HEK293 (cell line): Measurements from ENCODE around the gene ZNF202.

Source experiments
- CTCF ChIA-PET: fragments of 350-600 bp; formaldehyde crosslinking; extraction: SDS; loops from one replicate; lab custom pipeline; 2021; ENCODE audit warnings: antibody characterized with exemption; lab: Yijun Ruan, JAX
- POLR2A ChIA-PET: fragments of 300-600 bp; formaldehyde crosslinking; extraction: SDS; loops from one replicate; lab custom pipeline; 2020; ENCODE audit warnings: antibody characterized with exemption, inconsistent platforms; lab: Yijun Ruan, JAX
- H3K27ac ChIP-seq: fragments of 200-500 bp; sonication (Bioruptor generic); 2 replicates; pipeline ENCODE4 v1.5.1; 2014; ENCODE audit warnings: low read depth, low read length, control low read depth, inconsistent platforms; ENCODE audit errors: extremely low read depth
- H3K36me3 ChIP-seq, 2 experiments: fragments of 200-500 bp in 1 of 2; sonication (Bioruptor generic) in 1 of 2; 1 replicate in 1 of 2; 2 replicates in 1 of 2; pipeline ENCODE4 v1.5.1; 2014 to 2017; ENCODE audit warnings: inconsistent platforms in 2 of 2, low read length in 2 of 2; ENCODE audit not compliant: control insufficient read depth in 2 of 2, insufficient read depth in 1 of 2
- H3K4me1 ChIP-seq: fragments of 200-500 bp; sonication (Bioruptor generic); 2 replicates; pipeline ENCODE4 v1.5.1; 2014; ENCODE audit warnings: mild to moderate bottlenecking, low read length, inconsistent platforms; ENCODE audit not compliant: control insufficient read depth, insufficient read depth
- H3K4me3 ChIP-seq: 2 replicates; pipeline ENCODE4 v1.5.1; 2011; ENCODE audit warnings: low read depth, mild to moderate bottlenecking, control low read depth, low read length, moderate library complexity
- H3K9me3 ChIP-seq: fragments of 200-500 bp; sonication (Bioruptor generic); 2 replicates; pipeline ENCODE4 v1.5.1; 2014; ENCODE audit warnings: low read depth, low read length, inconsistent platforms; ENCODE audit not compliant: control insufficient read depth, insufficient read depth
- BCL11B ChIP-seq: fragments of 450-650 bp; formaldehyde crosslinking; IDR thresholded peaks from 2 replicates; pipeline ENCODE4 v1.5.1; 2016; ENCODE audit warnings: low read depth, missing biosample characterization, missing genetic modification characterization
- KLF1 ChIP-seq: fragments of 450-650 bp; formaldehyde crosslinking; IDR thresholded peaks from 2 replicates; pipeline ENCODE4 v1.5.1; 2016; ENCODE audit warnings: missing biosample characterization, missing genetic modification characterization
- OVOL3 ChIP-seq: fragments of 450-650 bp; formaldehyde crosslinking; IDR thresholded peaks from 2 replicates; pipeline ENCODE4 v1.5.1; 2016; ENCODE audit warnings: missing biosample characterization, missing genetic modification characterization
- ZFP69B ChIP-seq: fragments of 450-650 bp; formaldehyde crosslinking; IDR thresholded peaks from 2 replicates; pipeline ENCODE4 v1.5.1; 2016; ENCODE audit warnings: missing biosample characterization, missing genetic modification characterization
- ZNF140 ChIP-seq: fragments of 450-650 bp; formaldehyde crosslinking; IDR thresholded peaks from 2 replicates; pipeline ENCODE4 v1.5.1; 2016; ENCODE audit warnings: missing biosample characterization, missing genetic modification characterization
- ZNF155 ChIP-seq: fragments of 450-650 bp; formaldehyde crosslinking; IDR thresholded peaks from 2 replicates; pipeline ENCODE4 v1.5.1; 2016; ENCODE audit warnings: missing biosample characterization, missing genetic modification characterization
- ZNF202 ChIP-seq: fragments of 450-650 bp; formaldehyde crosslinking; IDR thresholded peaks from 2 replicates; pipeline ENCODE4 v1.5.1; 2016; ENCODE audit warnings: missing biosample characterization, missing genetic modification characterization, borderline replicate concordance
- ZNF214 ChIP-seq: fragments of 450-650 bp; formaldehyde crosslinking; IDR thresholded peaks from 2 replicates; pipeline ENCODE4 v1.5.1; 2017; ENCODE audit warnings: missing biosample characterization, mild to moderate bottlenecking, missing genetic modification characterization, borderline replicate concordance
- ZNF23 ChIP-seq: fragments of 450-650 bp; formaldehyde crosslinking; IDR thresholded peaks from 2 replicates; pipeline ENCODE4 v1.5.1; 2016; ENCODE audit warnings: missing biosample characterization, missing genetic modification characterization, borderline replicate concordance
- ZNF248 ChIP-seq: fragments of 450-650 bp; formaldehyde crosslinking; IDR thresholded peaks from 2 replicates; pipeline ENCODE4 v1.5.1; 2017; ENCODE audit warnings: missing biosample characterization, missing genetic modification characterization
- ZNF266 ChIP-seq: fragments of 450-650 bp; formaldehyde crosslinking; IDR thresholded peaks from 2 replicates; pipeline ENCODE4 v1.5.1; 2016; ENCODE audit warnings: missing biosample characterization, missing genetic modification characterization, low read depth
- ZNF292 ChIP-seq: fragments of 450-650 bp; formaldehyde crosslinking; IDR thresholded peaks from 2 replicates; pipeline ENCODE4 v1.5.1; 2016; ENCODE audit warnings: low read depth, missing biosample characterization, missing genetic modification characterization, borderline replicate concordance
- ZNF394 ChIP-seq: fragments of 450-650 bp; formaldehyde crosslinking; IDR thresholded peaks from 2 replicates; pipeline ENCODE4 v1.5.1; 2016; ENCODE audit warnings: missing biosample characterization, missing genetic modification characterization, mild to moderate bottlenecking, moderate library complexity, borderline replicate concordance
- ZNF48 ChIP-seq: fragments of 450-650 bp; formaldehyde crosslinking; IDR thresholded peaks from 2 replicates; pipeline ENCODE4 v1.5.1; 2016; ENCODE audit warnings: missing biosample characterization, missing genetic modification characterization
- ZNF549 ChIP-seq: fragments of 450-650 bp; IDR thresholded peaks from 2 replicates; pipeline ENCODE4 v1.5.1; 2018; ENCODE audit warnings: missing biosample characterization, missing genetic modification characterization, mild to moderate bottlenecking, inconsistent platforms, moderate library complexity
- ZNF561 ChIP-seq: fragments of 450-650 bp; IDR thresholded peaks from 2 replicates; pipeline ENCODE4 v1.5.1; 2018; ENCODE audit warnings: missing biosample characterization, missing genetic modification characterization, borderline replicate concordance
- ZNF585B ChIP-seq: fragments of 450-650 bp; formaldehyde crosslinking; IDR thresholded peaks from 2 replicates; pipeline ENCODE4 v1.5.1; 2016; ENCODE audit warnings: missing biosample characterization, missing genetic modification characterization
- ZNF664 ChIP-seq: fragments of 450-650 bp; formaldehyde crosslinking; IDR thresholded peaks from 2 replicates; pipeline ENCODE4 v1.5.1; 2016; ENCODE audit warnings: missing biosample characterization, missing genetic modification characterization
- ZNF776 ChIP-seq: fragments of 450-650 bp; formaldehyde crosslinking; IDR thresholded peaks from 2 replicates; pipeline ENCODE4 v1.5.0; 2017; ENCODE audit warnings: missing biosample characterization, missing genetic modification characterization, borderline replicate concordance
- ZNF785 ChIP-seq: fragments of 450-650 bp; formaldehyde crosslinking; IDR thresholded peaks from 2 replicates; pipeline ENCODE4 v1.5.1; 2016; ENCODE audit warnings: missing biosample characterization, missing genetic modification characterization
- ZNF843 ChIP-seq: fragments of 450-650 bp; formaldehyde crosslinking; IDR thresholded peaks from 2 replicates; pipeline ENCODE4 v1.5.1; 2016; ENCODE audit warnings: missing biosample characterization, missing genetic modification characterization
- TF ChIP-seq, protein P1 (sequence below): fragments of 450-650 bp; formaldehyde crosslinking; conservative IDR thresholded peaks from 2 replicates; pipeline ENCODE4 v1.5.1; 2016; ENCODE audit warnings: low read depth, missing biosample characterization, missing genetic modification characterization
- TF ChIP-seq, protein P2 (sequence below): sonication (generic); formaldehyde crosslinking; IDR thresholded peaks from 2 replicates; pipeline ENCODE4 v1.8.1; 2022; ENCODE audit warnings: mild to moderate bottlenecking, moderate library complexity, missing genetic modification reagents
- TF ChIP-seq, protein P3 (sequence below): fragments of 450-650 bp; formaldehyde crosslinking; IDR thresholded peaks from 2 replicates; pipeline ENCODE4 v1.5.1; 2017; ENCODE audit warnings: missing biosample characterization, missing genetic modification characterization
- TF ChIP-seq, protein P4 (sequence below): fragments of 450-650 bp; formaldehyde crosslinking; IDR thresholded peaks from 2 replicates; pipeline ENCODE4 v1.5.1; 2016; ENCODE audit warnings: missing biosample characterization, missing genetic modification characterization
- TF ChIP-seq, protein P5 (sequence below): fragments of 450-650 bp; formaldehyde crosslinking; IDR thresholded peaks from 2 replicates; pipeline ENCODE4 v1.5.1; 2016; ENCODE audit warnings: missing biosample characterization, missing genetic modification characterization

The ZNF202 gene

DNA sequence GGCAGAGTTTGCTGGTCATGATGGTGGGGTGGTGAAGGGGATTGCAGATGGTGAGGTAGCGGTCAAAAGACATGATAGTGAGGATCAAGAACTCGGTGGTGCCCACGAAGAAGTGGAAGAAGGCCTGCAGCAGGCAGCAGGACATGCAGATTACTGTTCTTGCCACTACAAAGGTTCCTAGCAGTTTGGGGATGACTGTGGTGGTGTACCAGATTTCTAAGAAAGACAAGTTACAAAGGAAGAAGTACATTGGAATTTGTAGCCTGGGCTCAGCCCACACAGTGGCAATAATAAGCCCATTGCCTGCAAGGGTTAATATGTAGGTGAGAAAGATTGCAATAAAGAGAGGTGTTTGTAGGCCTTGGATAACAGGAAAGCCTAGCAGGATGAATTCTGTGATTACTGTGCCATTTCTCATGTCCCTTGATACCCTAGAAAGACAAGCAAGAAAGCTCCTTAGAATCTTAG, 12.7 kb upstream of the ZNF202 start, which contains the start of gene OR6X1 (continued):
- TF ChIP-seq, protein P1, sequence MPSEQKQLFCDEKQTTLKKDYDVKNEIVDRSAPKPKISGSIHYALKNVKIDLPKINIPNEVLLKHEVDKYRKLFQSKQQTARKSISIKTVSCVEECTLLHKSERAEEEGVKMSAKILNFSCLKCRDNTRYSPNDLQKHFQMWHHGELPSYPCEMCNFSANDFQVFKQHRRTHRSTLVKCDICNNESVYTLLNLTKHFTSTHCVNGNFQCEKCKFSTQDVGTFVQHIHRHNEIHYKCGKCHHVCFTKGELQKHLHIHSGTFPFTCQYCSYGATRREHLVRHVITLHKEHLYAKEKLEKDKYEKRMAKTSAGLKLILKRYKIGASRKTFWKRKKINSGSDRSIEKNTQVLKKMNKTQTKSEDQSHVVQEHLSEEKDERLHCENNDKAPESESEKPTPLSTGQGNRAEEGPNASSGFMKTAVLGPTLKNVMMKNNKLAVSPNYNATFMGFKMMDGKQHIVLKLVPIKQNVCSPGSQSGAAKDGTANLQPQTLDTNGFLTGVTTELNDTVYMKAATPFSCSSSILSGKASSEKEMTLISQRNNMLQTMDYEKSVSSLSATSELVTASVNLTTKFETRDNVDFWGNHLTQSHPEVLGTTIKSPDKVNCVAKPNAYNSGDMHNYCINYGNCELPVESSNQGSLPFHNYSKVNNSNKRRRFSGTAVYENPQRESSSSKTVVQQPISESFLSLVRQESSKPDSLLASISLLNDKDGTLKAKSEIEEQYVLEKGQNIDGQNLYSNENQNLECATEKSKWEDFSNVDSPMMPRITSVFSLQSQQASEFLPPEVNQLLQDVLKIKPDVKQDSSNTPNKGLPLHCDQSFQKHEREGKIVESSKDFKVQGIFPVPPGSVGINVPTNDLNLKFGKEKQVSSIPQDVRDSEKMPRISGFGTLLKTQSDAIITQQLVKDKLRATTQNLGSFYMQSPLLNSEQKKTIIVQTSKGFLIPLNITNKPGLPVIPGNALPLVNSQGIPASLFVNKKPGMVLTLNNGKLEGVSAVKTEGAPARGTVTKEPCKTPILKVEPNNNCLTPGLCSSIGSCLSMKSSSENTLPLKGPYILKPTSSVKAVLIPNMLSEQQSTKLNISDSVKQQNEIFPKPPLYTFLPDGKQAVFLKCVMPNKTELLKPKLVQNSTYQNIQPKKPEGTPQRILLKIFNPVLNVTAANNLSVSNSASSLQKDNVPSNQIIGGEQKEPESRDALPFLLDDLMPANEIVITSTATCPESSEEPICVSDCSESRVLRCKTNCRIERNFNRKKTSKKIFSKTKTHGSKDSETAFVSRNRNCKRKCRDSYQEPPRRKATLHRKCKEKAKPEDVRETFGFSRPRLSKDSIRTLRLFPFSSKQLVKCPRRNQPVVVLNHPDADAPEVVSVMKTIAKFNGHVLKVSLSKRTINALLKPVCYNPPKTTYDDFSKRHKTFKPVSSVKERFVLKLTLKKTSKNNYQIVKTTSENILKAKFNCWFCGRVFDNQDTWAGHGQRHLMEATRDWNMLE: no peak
- no peak for TF ChIP-seq ZNF785
- no peak for TF ChIP-seq OVOL3 (tag by site-specific recombination)
- no peak for TF ChIP-seq ZNF214
- TF ChIP-seq ZNF394 (tag by site-specific recombination): no peak
- no peak for TF ChIP-seq BCL11B
- no peak for TF ChIP-seq ZFP69B (tag by site-specific recombination)
- no peak for TF ChIP-seq ZNF155
- TF ChIP-seq ZNF549: no peak
- no peak for TF ChIP-seq KLF1 (tag by site-specific recombination)
- TF ChIP-seq, protein P2, sequence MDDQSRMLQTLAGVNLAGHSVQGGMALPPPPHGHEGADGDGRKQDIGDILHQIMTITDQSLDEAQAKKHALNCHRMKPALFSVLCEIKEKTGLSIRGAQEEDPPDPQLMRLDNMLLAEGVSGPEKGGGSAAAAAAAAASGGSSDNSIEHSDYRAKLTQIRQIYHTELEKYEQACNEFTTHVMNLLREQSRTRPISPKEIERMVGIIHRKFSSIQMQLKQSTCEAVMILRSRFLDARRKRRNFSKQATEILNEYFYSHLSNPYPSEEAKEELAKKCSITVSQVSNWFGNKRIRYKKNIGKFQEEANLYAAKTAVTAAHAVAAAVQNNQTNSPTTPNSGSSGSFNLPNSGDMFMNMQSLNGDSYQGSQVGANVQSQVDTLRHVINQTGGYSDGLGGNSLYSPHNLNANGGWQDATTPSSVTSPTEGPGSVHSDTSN (CRISPR knock-in tag): no peak
- TF ChIP-seq ZNF292 (tag by site-specific recombination): no peak
- TF ChIP-seq, all 188 proteins: peak for 0

DNA sequence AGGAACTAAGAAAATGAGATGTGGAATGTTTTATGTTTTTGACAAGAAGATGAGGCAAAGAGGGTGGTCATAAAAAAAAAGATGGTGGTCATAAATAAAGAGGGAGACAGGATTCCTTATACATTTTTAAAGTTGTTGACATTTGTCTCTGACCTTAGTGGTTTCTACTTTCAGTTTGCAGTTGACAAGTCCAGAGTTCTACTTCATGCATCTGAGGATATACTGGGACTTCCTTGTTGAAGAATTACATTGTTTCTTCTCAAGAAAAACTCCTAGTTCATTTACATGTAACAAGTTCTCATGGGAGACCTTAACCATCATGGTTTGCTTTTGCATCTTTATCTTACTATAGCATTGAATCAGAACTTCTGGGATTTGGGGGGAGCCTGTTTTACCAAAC, 11.7 kb upstream of the ZNF202 start:
- ChIA-PET CTCF (no interaction called here), POLR2A (no interaction called here)
- H3K9me3 ChIP-seq: no peaks in the 10 kb centered on the region
- no peaks in the 10 kb centered on the region for H3K4me1 ChIP-seq
- no peak overlapping the region for H3K4me3 ChIP-seq
- no peaks in the 10 kb centered on the region for H3K36me3 ChIP-seq
- no peak overlapping the region for H3K27ac ChIP-seq
- TF ChIP-seq ZNF48 (tag by site-specific recombination) (no peak), ZNF664 (tag by site-specific recombination) (no peak), ZNF585B (tag by site-specific recombination) (no peak), ZNF266 (tag by site-specific recombination) (no peak), ZNF248 (tag by site-specific recombination) (no peak), ZNF561 (no peak), ZNF776 (tag by site-specific recombination) (no peak), ZNF843 (tag by site-specific recombination) (no peak), ZNF140 (no peak), ZNF202 (no peak), ZNF23 (tag by site-specific recombination) (no peak)
- TF ChIP-seq, protein P3, sequence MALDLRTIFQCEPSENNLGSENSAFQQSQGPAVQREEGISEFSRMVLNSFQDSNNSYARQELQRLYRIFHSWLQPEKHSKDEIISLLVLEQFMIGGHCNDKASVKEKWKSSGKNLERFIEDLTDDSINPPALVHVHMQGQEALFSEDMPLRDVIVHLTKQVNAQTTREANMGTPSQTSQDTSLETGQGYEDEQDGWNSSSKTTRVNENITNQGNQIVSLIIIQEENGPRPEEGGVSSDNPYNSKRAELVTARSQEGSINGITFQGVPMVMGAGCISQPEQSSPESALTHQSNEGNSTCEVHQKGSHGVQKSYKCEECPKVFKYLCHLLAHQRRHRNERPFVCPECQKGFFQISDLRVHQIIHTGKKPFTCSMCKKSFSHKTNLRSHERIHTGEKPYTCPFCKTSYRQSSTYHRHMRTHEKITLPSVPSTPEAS (tag by site-specific recombination): no peak
- TF ChIP-seq, protein P4, sequence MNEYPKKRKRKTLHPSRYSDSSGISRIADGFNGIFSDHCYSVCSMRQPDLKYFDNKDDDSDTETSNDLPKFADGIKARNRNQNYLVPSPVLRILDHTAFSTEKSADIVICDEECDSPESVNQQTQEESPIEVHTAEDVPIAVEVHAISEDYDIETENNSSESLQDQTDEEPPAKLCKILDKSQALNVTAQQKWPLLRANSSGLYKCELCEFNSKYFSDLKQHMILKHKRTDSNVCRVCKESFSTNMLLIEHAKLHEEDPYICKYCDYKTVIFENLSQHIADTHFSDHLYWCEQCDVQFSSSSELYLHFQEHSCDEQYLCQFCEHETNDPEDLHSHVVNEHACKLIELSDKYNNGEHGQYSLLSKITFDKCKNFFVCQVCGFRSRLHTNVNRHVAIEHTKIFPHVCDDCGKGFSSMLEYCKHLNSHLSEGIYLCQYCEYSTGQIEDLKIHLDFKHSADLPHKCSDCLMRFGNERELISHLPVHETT (tag by site-specific recombination): no peak
- TF ChIP-seq, protein P5, sequence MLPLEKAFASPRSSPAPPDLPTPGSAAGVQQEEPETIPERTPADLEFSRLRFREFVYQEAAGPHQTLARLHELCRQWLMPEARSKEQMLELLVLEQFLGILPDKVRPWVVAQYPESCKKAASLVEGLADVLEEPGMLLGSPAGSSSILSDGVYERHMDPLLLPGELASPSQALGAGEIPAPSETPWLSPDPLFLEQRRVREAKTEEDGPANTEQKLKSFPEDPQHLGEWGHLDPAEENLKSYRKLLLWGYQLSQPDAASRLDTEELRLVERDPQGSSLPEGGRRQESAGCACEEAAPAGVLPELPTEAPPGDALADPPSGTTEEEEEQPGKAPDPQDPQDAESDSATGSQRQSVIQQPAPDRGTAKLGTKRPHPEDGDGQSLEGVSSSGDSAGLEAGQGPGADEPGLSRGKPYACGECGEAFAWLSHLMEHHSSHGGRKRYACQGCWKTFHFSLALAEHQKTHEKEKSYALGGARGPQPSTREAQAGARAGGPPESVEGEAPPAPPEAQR (tag by site-specific recombination): no peak
